ENCODE measurements around the gene RMRP. TPM values are rescaled to one million over a fixed set of nuclear protein-coding genes. Genes with fewer than 3 reads are reported as not detected.
"Not testable (repeated sequence)": the region's sequence is repeated elsewhere in the genome, so short reads cannot be mapped to it uniquely, and the experiment has no call there.

RMRP gene
- total RNA-seq, 1 experiment from 2014 or later: 8,654 TPM

DNA sequence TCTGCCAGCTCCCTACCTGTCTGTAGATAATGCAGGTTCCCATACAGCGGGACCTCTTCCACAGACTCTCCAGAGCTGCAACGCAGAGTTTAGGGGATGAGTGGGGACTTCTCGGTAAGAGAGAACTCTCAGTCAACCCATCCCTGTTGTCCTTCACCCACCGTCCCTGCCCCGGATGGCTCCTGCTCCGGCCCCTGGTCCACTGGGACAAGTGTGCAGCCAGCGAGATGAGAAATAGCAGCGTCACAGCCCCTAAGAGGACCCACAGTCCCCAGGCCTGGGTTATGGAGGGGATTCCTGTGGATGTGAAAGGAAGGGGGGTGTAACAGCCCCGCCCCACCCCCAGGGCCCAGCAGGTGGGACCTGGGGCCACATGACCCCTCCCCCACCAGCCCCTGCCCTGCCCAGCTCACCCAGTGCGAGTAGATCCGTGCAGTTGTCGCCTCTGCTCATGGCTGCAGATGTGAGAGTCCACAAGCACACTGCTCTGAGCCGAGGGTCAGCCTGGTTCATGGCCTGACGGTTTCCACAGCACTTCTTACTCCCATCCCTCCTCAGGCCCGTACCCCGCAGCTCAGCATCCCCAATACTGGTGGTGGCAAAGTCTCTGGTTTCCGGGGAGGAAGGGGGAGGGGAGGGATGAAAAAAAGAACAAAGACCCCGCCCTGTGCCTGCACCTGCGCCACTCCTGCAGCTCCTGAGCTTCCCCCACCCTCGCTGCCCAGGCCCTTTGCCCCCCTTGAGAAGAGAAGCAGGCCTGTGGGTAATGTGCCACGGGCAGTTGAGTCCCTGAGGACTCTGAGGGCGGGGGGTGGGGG, 7.3 kb downstream of the RMRP start, which contains the start of gene SIT1:
Gene SIT1 (minus strand): TSS at position 591 of the 818 bp plus-strand sequence. CDS start 78 bp downstream, at position 513.
- no peak within 1 kb of the TSS for H3K27ac ChIP-seq
- no peaks in the 10 kb centered on the region for H3K27me3 ChIP-seq
- no peak within 1 kb of the TSS for H3K4me3 ChIP-seq
- no peaks in the 10 kb centered on the region for H3K4me1 ChIP-seq
- no peaks in the 10 kb centered on the region for H3K9me3 ChIP-seq (replicated peaks)
- no peak for DNase-seq
- no peaks in the 10 kb centered on the region for H3K36me3 ChIP-seq

DNA sequence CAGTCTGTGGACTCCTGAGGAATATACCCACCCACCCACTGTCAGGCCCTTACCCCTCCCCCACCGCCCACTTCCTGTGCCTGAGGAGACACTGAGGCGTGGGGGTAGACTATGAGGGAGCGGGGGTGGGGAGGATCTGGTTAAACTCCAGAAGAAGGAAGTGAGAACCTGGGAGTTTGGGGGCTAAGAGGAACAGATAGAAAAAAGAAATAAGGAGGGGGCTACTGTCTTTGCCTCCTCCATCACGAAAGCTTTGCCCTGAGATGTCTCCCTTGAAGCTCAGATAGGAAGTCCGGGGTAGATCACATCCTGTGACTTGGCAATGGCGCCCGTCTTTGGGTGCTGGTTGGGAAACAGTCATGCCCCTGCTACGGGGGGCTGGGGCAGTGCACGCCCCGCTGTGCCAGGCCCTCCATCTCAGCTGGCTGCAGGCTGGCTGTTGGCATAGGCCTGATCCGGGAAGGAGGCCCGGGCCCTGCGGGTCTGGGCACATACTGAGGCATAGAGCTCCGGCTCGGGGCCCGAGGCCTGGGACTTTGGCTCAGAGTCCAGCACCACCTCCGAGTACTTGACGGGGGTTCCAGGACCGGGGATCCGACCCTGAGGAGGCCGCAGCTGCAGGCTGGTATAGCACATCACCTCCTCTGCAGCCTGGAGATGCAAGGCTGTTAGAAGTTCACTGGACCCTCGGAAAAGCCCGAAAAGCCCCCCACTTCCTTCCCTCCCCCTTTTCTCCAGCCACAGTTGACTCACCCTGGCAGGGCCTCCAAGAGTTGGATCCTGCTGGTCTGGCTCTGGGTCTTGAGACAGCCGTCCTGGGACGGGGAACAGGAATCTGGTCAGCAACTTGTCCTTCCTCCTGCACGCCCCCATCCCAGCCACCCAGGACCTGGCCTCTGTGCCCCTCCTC, 8.1 kb downstream of the RMRP start:
- DNase-seq: no peak
- Histone ChIP-seq H3K4me3 (no peak overlapping the region), H3K36me3 (no peaks in the 10 kb centered on the region), H3K4me1 (no peaks in the 10 kb centered on the region), H3K27ac (no peak overlapping the region), H3K9me3 (replicated peaks) (no peaks in the 10 kb centered on the region), H3K27me3 (no peaks in the 10 kb centered on the region)

DNA sequence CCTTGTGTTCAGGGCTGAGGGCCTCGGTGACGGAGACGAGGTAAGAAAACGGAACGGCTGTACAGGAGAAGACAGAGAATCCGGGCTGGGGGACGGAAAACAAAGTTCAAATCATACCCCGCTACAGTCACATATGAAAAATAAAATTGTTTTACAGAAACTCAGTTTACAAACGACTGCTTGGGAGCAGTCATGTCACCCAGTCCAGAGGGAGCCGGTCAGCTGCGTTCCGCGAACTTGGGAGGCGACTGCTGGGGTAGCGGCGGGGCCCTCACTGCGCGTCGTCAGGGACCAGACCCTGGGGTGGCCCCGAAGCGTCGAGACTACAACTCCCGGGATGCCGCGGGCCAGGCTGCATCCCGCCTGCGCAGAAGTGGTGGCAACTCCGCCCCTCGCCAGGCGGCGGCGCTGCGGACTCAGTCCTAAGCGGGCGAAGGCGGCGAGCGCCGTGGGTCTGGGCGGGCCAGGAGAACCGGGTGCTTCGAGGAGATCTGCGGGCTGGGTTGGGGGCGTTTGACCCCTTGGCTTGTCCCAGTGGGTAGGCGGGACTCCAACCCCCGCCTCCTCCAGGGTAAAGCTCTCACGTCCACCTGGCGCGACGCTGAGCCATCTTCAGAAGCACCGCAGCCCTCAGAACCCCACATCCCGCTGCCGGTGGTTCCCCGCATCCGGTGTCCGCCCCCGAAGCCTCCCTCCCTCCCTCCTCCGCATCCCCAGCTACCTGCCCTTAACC, 11.1 kb downstream of the RMRP start:
- peak overlapping the region; percentile 37 for H3K27ac ChIP-seq
- no peaks in the 10 kb centered on the region for H3K36me3 ChIP-seq
- H3K27me3 ChIP-seq: no peaks in the 10 kb centered on the region
- no peaks in the 10 kb centered on the region for H3K9me3 ChIP-seq (replicated peaks)
- no peaks in the 10 kb centered on the region for H3K4me1 ChIP-seq
- peak overlapping the region; percentile 65 for H3K4me3 ChIP-seq
- DNase-seq: peak; percentile 88 to 91

- DNase-seq: peak; percentile 49 to 66
- peak overlapping the region; percentile 37 for H3K27ac ChIP-seq
Observed at GRCh38 chr9:35646153-35646532, 11.7 kb downstream of the RMRP start.

GRCh38 chr9:35645736-35646135, 12.1 kb downstream of the RMRP start:
- H3K27ac ChIP-seq: peak overlapping the region; percentile 37
- DNase-seq; H3K36me3 ChIP-seq; H3K27me3 ChIP-seq; H3K9me3 ChIP-seq (replicated peaks); H3K4me1 ChIP-seq: not testable (repeated sequence)
- H3K4me3 ChIP-seq: peak overlapping the region; percentile 65

More at GRCh38 chr9:35646153-35646532, 11.7 kb downstream of the RMRP start:
- Histone ChIP-seq H3K9me3 (replicated peaks) (no peaks in the 10 kb centered on the region), H3K4me3 (peak overlapping the region; percentile 65), H3K36me3 (no peaks in the 10 kb centered on the region), H3K4me1 (no peaks in the 10 kb centered on the region), H3K27me3 (no peaks in the 10 kb centered on the region)

- Histone ChIP-seq H3K9me3 (replicated peaks) (no peaks in the 10 kb centered on the region), H3K4me1 (no peaks in the 10 kb centered on the region), H3K27ac (no peak overlapping the region), H3K36me3 (no peaks in the 10 kb centered on the region), H3K4me3 (no peak overlapping the region), H3K27me3 (no peaks in the 10 kb centered on the region)
- DNase-seq: no peak
Observed at GRCh38 chr9:35643046-35643445, 14.8 kb downstream of the RMRP start.

DNA sequence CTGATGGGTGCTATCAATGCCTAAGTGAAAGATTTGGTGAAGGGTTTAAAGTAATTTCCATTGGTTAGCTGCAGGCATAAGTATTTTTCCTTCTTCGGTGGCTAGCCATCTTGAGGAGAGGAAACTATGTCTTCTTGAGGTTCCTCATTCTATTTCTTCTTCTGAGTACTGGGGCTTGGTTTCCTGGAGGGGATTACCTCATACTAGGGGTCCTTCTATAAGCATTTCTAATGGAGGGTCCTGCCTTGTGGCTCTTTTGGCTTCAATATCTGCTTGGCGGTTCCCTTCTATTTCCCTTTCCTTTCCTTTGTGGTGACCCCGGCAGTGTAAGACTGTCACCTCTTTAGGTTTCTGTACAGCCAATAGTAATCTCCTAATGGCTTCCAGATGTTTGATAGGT, 16.3 kb downstream of the RMRP start:
- not testable (repeated sequence) for DNase-seq; H3K27me3 ChIP-seq; H3K4me3 ChIP-seq; H3K27ac ChIP-seq; H3K9me3 ChIP-seq (replicated peaks); H3K4me1 ChIP-seq; H3K36me3 ChIP-seq

DNA sequence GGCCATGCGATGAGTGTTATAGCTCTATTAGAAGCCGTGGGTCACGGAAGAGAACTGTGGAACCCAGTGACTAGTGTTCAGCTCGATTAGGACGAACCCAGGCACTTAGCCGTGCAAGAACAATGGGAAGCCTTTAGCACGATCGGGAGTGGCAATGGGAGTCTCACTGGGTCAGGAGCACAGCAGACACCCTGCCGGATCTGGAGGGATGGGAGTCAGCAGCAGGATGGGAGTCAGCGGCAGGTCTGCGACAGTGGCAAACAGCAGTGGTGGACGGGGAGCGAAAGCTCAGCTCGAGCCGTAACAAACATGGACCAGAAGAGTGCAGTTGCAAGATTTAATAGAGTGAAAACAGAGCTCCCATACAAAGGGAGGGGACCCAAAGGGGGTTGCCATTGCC, 17.4 kb downstream of the RMRP start:
- not testable (repeated sequence) for H3K4me3 ChIP-seq, H3K36me3 ChIP-seq, DNase-seq

DNA sequence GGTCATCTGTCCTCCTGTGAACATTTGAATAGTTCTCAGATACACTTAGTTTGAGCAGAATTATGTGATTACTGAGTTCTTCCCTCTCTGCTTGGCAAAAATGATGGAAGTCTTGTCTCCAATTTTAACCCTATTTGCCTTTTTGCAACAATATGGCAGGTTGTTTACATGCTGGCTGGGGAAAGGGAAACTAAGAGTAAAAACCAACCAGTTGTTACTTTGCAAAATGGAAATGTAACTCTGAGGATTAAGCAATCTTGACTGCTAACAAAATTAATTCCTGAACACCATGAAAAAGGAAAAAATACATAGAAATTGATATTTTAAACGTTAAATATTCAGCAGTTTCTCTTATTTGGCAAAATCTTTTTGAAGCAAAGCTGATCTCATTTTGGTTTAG, 18.2 kb downstream of the RMRP start:
- H3K4me3 ChIP-seq: no peak overlapping the region
- H3K36me3 ChIP-seq: no peaks in the 10 kb centered on the region
- no peaks in the 10 kb centered on the region for H3K4me1 ChIP-seq
- H3K27me3 ChIP-seq: no peaks in the 10 kb centered on the region
- H3K9me3 ChIP-seq (replicated peaks): no peaks in the 10 kb centered on the region
- no peak for DNase-seq
- H3K27ac ChIP-seq: no peak overlapping the region

More for the DNA sequence above, 17.4 kb downstream of the RMRP start:
- H3K27ac ChIP-seq; H3K9me3 ChIP-seq (replicated peaks); H3K27me3 ChIP-seq; H3K4me1 ChIP-seq: not testable (repeated sequence)

- not testable (repeated sequence) for H3K36me3 ChIP-seq; H3K4me3 ChIP-seq; H3K27me3 ChIP-seq; DNase-seq; H3K27ac ChIP-seq; H3K4me1 ChIP-seq; H3K9me3 ChIP-seq (replicated peaks)
Observed at GRCh38 chr9:35639225-35639624, 18.6 kb downstream of the RMRP start.

GRCh38 chr9:35638751-35639150, 19.1 kb downstream of the RMRP start:
- not testable (repeated sequence) for H3K27me3 ChIP-seq; H3K9me3 ChIP-seq (replicated peaks); H3K27ac ChIP-seq; H3K36me3 ChIP-seq; H3K4me1 ChIP-seq; DNase-seq; H3K4me3 ChIP-seq

GRCh38 chr9:35637427-35637955, 20.3 kb downstream of the RMRP start:
- not testable (repeated sequence) for H3K36me3 ChIP-seq; H3K27me3 ChIP-seq; H3K4me1 ChIP-seq; H3K4me3 ChIP-seq; DNase-seq; H3K27ac ChIP-seq; H3K9me3 ChIP-seq (replicated peaks)

DNA sequence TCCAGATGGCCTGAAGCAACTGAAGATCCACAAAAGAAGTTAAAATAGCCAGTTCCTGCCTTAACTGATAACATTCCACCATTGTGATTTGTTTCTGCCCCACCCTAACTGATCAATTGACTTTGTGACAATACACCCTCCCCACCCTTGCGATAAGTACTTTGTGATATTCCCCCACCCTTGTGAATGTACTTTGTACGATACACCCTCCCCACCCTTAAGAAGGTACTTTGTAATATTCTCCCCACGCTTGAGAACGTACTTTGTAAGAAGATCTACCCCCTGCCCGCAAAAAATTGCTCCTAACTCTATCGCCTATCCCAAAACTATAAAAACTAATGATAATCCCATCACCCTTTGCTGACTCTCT, 21.0 kb downstream of the RMRP start:
- H3K27ac ChIP-seq; H3K27me3 ChIP-seq; H3K4me3 ChIP-seq; H3K9me3 ChIP-seq (replicated peaks); DNase-seq; H3K4me1 ChIP-seq; H3K36me3 ChIP-seq: not testable (repeated sequence)

GRCh38 chr9:35636135-35636876, 21.5 kb downstream of the RMRP start:
- Histone ChIP-seq H3K36me3 (no peaks in the 10 kb centered on the region), H3K27me3 (no peaks in the 10 kb centered on the region), H3K4me3 (no peak overlapping the region), H3K4me1 (no peaks in the 10 kb centered on the region), H3K9me3 (replicated peaks) (no peaks in the 10 kb centered on the region), H3K27ac (no peak overlapping the region)
- DNase-seq: no peak

Data from SJCRH30 (cell line).